ENCODE measurements around the gene MAP2K6. TPM values are rescaled to one million over a fixed set of nuclear protein-coding genes. Genes with fewer than 3 reads are reported as not detected.

The MAP2K6 gene
- total RNA-seq, 1 experiment from 2014 or later, result 0.06 TPM

GRCh38 chr17:69425978-69426377 lies 11.5 kb downstream of the MAP2K6 start:
- DNase-seq (ENCODE audit: low read depth), result no peak

- DNase-seq (ENCODE audit: low read depth), result no peak
Measured at GRCh38 chr17:69427486-69428197, 13.1 kb downstream of the MAP2K6 start.

DNA sequence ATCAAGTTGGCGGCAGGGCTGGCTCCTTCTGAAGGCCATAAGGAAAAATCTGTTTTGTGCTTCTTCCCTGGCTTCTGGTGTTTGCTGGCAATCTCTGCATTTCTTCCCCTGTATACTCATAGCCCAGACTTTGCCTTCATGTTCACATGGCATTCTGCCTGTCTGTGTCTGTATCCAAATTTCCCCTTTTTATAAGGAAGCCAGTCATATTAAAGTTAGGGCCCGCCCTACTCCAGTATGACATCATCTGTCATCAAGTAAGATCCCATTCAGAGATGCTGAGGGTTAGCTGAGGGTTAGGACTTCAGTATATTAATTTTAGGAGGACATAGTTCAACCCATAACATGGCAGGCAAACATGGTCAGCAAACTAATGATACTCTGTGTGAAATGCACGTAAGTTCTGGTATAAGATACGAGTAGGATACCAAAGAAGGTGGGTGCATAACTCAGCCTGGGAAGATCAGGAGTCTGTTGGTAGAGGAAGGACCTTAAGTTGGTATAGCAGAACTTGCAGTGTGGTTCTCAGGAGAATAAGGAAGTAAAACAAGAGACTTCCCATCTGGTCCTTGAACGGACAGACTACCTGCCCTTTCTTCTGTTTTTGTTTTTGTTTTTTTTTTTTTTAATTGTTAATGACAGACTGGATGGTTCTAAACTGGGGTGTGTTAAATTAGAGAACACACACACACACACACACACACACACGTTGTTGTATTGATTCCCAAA lies 13.9 kb downstream of the MAP2K6 start:
- no peak for DNase-seq (ENCODE audit: low read depth)

DNA sequence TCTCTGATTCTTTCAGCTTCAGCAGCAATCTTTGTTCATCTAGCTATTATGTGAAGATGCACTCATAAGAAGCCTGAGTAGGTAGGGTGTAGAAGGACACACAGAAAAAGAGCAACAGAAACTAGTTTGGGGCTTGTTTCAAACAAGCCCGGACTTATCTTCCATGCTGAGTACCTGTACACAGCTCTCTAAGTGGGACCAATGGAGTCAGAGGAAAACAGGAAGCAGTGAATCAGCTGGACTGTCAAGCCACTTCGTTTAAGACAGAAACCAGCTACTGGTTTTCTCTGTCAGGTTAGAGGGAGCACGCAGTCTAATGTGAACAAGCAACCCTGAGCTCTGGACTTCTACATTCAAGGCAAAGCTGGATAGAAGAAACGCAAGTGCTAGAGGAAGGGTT lies 16.0 kb downstream of the MAP2K6 start:
- DNase-seq (ENCODE audit: low read depth), result no peak

GRCh38 chr17:69431835-69432234 lies 17.3 kb downstream of the MAP2K6 start:
- DNase-seq (ENCODE audit: low read depth), result no peak

- no peak for DNase-seq (ENCODE audit: low read depth)
Measured at GRCh38 chr17:69433093-69433492, 18.6 kb downstream of the MAP2K6 start.

DNA sequence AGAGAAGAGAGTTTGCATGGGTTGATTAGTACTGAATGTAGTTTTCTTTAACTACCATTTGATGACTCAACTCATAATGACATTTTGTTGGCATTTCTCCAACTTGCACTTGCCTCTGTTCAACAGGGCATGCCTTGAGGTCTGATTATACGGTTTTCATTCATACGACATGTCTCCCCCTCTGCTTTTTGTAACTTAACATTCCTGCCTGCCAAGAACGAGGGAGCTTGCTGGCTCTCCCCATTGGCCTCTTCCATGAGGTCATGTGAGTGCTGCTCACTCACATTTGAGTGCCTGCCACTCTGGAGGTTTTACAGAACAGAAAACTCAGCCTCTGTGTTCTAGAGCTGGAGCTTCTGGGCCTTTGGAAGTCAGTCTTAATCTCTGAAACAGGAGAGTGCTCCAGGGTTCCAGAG lies 19.7 kb downstream of the MAP2K6 start:
- no peak for DNase-seq (ENCODE audit: low read depth)

DNA sequence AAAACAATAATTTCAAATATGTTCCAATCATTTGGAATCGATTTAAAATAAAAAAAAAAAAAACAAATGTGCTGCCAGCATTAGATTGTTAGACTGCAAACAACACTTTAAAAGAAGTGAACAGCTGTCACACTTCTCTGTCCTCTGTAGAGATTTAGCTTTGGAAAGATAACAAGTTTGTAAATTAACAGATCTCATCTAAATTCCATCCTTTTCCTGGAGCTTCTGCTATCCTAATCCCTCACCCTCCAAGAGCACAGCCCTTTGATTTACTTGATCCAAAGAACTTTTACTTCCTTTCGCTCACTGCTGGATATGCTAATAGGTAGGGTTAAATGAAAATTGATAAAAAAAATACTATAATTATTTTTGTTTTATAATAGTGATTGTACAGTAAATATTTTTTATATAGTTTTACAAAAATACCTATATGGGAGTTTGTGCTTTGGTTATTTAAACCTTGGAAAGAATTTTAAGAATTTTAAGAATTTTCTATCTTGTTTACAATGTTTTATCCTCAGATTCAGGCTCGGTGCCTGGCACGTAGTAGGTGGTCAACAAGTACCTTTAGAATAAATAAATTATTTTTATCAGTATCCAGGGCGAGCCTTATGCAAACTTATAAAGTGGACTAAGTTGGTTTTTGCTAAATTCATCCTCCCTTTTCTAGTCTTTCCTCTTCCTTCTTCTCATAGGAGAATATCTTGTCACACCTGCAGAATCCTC lies 21.6 kb downstream of the MAP2K6 start:
- no peak for DNase-seq (ENCODE audit: low read depth)

GRCh38 chr17:69437475-69437874 lies 23.0 kb downstream of the MAP2K6 start:
- DNase-seq (ENCODE audit: low read depth), result no peak

DNA sequence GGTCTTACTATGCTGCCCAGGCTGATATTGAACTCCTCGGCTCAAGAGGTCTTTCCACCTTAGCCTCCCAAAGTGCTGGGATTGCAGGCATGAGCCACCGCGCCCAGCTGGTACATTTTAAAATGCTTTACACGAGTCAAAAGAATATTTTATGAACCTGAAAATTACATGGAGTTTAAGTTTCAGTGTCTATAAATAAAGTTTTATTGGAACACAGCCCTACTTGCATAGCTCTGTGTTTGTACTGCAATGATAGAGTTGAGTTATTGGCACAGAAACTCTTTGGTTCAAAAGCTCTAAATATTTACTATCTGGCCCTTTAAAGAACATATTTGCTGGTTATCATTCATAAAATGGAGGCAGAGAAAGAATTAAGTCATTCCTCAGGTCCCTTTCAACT lies 24.3 kb downstream of the MAP2K6 start:
- no peak for DNase-seq (ENCODE audit: low read depth)

DNA sequence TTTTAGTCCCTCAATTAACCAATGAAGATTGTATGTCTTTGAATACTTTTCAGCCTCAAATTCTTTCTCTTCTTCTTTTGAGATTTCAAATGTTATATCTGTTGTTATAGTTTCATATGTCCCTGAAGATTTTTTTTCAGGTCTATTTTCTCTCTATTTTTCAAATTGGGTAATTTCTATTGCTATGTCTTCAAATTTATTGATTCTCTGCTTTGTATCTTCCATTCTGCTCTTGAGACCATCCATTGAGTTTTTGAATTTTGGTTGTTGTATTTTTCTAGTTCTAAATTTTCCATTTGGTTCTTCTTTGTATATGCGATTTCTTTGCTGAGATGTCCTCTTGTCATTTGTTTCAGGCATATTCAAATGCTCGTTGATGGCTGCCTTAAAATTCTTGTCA lies 26.7 kb downstream of the MAP2K6 start:
- no peak for DNase-seq (ENCODE audit: low read depth)

- no peak for DNase-seq (ENCODE audit: low read depth)
Measured at GRCh38 chr17:69443138-69443537, 28.6 kb downstream of the MAP2K6 start.

DNA sequence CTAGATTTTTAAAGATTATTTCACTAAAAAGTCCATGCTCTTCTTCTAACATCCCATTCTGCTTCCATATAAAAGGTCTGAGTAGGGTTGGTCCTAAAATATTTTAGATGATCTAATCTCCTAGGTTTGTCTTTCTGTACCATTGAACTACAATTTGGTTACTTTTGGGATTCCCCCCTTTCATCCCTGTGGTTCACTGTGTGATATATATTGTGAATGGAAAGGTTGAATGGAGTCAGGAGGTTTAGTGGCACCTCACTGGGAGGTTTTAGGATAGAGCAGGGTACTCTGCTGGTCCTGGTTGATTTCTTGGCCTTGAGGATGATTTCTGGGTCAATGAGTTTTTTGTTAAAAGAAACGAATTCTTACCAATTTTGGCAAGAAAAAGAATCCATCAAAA lies 29.5 kb downstream of the MAP2K6 start:
- no peak for DNase-seq (ENCODE audit: low read depth)

GRCh38 chr17:69445132-69445531 lies 30.6 kb downstream of the MAP2K6 start:
- DNase-seq (ENCODE audit: low read depth), result no peak

DNA sequence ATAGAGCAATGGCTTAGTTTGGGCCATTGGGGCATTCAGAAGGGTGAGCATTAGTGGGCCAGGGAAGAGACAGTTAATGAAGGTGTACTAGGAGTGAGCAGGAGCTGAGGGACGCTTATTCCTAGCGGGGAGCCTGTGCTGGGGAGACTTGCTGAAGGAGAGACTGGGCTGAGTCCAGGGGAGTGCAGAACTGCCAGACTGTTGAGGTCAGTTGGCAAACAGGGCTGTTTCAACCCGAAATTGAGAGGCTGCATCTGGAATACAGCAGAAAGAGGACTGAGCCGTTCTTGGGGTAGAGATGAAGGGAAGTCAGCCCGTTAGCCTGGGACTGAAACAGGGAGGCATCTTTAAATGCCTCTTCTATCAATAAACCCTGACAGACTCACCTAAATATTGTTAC lies 33.2 kb downstream of the MAP2K6 start:
- no peak for DNase-seq (ENCODE audit: low read depth)

DNA sequence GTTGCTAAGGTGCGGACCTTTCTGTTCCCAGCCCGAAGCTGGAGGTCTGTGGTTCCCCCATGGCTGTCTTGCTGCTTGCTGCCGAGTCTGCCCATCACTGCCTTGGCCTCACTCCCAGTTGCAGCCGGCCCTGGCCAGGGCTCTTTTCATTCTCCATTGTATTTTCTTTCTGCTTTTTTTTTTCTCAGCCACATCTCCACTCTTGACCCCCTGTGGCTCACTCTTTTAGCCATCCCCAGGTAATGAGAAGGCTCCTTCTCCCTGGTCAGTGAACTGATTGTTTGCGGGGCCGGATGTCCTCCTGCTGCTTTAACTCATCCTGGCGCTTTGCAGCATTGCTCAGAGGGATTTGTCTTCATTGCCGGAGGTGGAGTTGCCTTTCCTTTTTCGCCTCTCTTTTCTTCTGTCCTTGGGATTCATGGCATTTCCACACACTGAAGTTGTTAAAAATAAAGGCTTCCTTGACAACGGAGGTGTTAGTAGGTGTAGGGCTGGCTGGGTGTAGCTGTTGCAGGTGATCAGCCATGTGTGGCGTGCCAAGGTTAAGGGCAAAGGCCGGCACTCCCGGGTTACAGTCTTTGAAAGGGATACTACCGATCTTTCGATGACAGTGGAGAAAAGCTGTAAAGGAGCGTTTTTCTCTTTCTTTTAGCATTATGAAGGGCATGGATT lies 34.1 kb downstream of the MAP2K6 start:
- no peak for DNase-seq (ENCODE audit: low read depth)

DNA sequence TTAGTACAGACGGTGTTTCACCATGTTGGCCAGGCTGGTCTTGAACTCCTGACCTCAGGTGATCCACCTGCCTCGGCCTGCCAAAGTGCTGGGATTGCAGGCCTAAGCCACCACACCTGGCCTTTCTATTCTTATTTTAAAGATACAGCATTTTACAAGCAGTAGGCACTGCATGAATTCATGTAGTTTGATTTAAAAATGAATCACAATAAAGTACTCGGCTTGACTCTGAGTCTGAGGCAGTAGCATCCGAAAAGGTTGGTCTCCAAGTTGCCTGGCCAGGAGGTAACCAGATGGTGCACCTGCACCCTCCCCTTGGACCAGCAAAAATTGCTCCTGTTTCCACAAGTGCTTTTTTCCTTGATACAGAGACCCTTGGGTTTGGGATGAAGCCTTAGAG lies 35.6 kb downstream of the MAP2K6 start:
- no peak for DNase-seq (ENCODE audit: low read depth)

DNA sequence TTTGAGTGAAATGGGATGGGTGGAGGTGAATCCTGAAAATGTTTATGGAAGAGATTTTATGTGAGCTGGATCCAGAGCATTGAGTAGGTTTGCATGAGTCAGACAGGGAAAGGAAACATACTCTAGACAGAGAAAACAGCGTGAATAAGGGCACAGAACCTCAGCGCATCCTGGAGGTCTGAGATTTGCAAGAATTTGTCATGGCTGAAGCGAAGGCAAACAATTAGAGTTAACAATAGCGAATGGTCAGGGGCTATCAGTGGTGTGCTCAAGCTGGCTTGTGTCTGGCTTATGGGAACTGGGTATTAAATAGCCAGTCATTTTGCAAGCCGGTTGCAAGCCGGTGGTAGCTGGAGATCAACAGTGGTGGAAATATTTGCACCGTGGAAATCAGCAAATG lies 36.4 kb downstream of the MAP2K6 start:
- DNase-seq (ENCODE audit: low read depth), result no peak

DNA sequence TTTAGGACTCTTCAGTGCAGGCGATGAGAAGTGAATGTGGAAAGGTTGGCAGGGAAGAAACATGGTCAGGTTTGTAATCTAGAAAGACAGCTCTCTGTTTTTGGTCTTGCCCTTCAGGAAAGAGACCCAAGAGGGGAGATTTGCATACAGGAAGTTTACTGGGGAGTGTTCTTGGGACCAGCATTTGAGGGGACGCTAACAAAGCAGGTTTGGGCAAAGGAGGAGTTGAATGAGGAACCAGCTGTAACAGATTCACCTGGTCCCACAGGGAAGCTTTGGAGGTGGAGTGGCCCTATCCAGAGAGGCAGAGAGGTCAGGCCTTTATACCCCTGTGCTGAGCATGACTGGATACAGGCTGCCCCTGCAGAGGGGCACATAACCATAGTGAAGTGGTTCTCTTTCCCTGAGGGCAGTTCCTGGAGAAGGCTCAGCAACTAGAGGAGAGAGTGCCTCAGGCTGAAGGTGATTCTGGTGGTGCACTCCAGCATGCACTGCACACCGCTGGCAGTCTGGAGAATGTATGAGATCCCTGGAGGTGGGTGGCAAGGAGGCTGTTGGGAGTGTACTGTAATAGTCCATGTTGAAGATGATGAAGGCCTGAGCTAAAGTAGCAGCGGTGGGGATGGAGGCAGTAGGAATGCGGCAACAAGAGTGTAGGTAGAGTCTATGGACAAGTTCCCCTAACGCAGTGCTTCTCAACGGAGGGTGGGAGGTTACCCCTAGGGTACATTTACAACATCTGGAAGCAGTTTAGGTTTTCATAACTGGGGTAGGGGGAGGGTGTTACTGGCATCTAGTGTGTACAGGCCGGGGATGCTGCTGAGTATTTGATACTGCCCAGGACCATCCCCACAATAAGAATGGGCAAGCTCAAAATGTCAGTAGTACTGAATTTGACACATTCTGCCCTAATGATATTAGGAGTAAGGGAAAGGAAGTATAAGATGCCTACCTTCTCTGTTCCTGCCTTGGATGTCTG lies 37.2 kb downstream of the MAP2K6 start:
- DNase-seq (ENCODE audit: low read depth), result no peak

GRCh38 chr17:69452664-69453260 lies 38.3 kb downstream of the MAP2K6 start:
- DNase-seq (ENCODE audit: low read depth), result no peak

Measured in LHCN-M2 (cell line).